ENCODE measurements around the gene NUBPL. TPM values are rescaled to one million over a fixed set of nuclear protein-coding genes. Genes with fewer than 3 reads are reported as not detected.

Gene NUBPL
- total RNA-seq, 1 donor: 10.5 TPM

DNA sequence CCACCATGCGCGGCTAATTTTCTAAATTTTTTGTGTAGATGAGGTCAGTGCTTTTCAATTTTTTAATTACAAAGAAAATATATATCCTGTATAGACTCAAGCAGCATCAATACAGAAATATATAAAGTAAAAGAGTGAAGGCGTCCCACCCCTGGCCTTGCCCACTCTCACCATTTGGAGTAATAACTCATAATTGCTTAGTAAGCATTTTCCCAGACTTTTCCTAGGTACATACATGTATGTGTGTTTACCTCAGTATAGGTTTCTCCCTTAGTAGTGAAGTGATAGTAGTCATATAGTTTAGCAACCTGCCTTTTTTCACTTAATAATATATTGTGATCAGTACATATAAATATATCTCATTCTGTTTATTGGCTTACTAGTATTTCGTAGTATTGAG lies 200.1 kb downstream of the NUBPL start:
- TF ChIP-seq, protein P1, sequence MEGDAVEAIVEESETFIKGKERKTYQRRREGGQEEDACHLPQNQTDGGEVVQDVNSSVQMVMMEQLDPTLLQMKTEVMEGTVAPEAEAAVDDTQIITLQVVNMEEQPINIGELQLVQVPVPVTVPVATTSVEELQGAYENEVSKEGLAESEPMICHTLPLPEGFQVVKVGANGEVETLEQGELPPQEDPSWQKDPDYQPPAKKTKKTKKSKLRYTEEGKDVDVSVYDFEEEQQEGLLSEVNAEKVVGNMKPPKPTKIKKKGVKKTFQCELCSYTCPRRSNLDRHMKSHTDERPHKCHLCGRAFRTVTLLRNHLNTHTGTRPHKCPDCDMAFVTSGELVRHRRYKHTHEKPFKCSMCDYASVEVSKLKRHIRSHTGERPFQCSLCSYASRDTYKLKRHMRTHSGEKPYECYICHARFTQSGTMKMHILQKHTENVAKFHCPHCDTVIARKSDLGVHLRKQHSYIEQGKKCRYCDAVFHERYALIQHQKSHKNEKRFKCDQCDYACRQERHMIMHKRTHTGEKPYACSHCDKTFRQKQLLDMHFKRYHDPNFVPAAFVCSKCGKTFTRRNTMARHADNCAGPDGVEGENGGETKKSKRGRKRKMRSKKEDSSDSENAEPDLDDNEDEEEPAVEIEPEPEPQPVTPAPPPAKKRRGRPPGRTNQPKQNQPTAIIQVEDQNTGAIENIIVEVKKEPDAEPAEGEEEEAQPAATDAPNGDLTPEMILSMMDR (IDR thresholded peaks at IDR 0.05; ENCODE audit: insufficient read depth, low read length): no peak
- no peak for DNase-seq (ENCODE audit: low read depth)
- H3K4me3 ChIP-seq (ENCODE audit: low read depth, low read length): no peak overlapping the region

DNA sequence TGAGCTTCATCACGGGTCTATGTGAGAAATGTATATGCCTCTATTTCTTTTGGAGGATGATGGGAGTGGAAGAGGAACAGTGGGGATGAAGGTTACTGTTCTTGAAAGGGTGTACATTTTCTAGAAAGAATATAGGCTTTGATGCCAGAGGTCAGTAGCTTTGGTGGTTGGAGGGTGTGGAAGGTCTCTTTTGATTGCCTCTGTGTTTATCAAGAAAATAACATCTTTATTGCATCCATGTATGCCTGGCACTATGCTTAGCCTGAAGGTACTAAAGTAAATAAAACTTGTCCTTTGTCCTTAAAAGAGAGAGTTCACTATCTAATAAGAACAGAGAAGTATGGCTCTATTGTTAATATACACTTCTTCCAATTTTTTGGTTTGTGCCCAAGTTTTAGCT lies 201.8 kb downstream of the NUBPL start:
- no peak for DNase-seq (ENCODE audit: low read depth)
- TF ChIP-seq, protein P1 (IDR thresholded peaks at IDR 0.05; ENCODE audit: insufficient read depth, low read length): no peak
- no peak overlapping the region for H3K4me3 ChIP-seq (ENCODE audit: low read depth, low read length)

DNA sequence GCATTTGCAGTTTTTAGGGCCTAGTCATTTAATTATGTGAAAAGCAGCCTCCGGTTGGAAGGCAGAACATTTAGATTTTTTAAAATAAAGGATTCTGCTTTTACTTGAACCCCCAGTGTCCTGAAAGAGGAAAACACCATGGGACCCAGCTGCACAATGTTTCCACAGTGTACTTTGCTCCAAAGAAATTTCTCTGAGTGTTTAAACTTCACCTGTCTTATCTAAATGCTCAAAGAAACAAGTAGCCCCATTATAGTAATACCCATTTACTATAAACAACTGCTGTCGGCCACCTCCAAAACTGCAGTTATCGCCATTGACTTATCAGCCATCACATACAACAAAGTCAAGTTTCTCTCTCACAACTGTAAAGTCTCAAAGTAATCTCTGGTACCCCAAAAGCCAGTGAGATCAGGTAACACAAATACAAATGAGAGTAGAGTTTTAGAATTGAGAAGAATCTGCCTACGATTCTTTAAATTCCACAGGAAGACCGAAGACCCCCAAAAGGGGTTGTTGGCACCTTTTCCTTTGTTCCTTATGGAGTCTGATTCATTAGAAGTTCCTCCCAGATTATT lies 205.2 kb downstream of the NUBPL start:
- TF ChIP-seq, protein P1 (IDR thresholded peaks at IDR 0.05; ENCODE audit: insufficient read depth, low read length): no peak
- no peak for DNase-seq (ENCODE audit: low read depth)
- H3K4me3 ChIP-seq (ENCODE audit: low read depth, low read length): no peak overlapping the region

DNA sequence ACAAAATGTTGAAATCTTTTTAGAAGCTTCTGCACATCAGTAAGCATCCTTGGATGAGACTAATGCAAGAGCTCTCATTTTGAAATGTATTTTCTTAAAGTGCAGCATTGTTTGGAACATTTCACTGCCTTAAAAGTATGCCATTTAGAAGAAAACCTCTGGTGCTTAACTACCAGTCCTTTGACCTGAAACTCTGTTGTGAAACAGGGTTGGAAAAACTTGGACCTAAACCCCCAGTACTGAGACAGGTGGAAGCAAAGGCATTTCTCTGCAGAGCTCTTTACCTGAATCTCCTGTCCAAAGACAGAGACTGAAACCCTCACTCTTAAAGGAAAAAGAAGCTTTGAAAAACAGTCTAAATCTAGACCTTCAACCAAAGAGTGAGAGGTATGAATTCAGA lies 207.2 kb downstream of the NUBPL start:
- DNase-seq (ENCODE audit: low read depth): no peak
- no peak overlapping the region for H3K4me3 ChIP-seq (ENCODE audit: low read depth, low read length)
- TF ChIP-seq, protein P1 (IDR thresholded peaks at IDR 0.05; ENCODE audit: insufficient read depth, low read length): no peak

DNA sequence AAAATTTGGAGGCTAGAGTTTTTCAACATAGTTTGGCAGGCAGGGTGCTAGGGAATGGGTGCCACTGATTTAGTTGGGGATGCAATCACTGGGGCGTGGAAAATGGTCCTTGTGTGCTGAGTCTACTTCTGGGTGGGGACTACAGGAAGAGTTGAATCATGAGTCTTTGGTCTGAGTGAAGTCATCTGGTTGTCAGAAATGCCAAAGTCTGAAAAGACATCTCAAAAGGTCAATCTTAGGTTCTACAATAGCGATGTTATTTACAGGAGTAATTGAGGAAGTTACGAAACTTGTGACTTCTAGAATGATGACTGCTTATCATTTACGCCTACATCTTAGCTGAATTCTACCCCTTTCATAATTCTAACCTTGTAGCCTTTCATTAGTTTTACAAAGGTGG lies 209.1 kb downstream of the NUBPL start:
- TF ChIP-seq, protein P1 (IDR thresholded peaks at IDR 0.05; ENCODE audit: insufficient read depth, low read length): no peak
- peak; percentile 23 for DNase-seq (ENCODE audit: low read depth)

DNA sequence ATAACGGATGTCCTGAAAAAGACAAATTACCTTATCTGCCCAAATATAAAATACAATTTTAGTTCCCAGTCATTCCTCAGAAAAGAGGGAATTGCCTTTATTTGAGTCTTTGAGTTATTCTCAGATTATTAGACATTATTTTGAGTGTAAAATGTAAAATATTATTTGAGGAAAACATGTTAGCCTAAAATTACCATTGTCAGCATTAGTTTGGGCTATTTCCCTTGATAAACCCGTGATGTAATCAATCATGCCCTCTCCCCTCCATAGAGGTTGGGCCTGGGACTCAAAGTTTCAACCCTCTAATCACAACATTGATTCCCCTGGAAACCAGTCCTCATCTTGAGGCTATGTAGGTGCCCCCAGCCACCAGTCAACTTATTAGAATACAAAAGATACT lies 213.4 kb downstream of the NUBPL start:
- H3K4me3 ChIP-seq (ENCODE audit: low read depth, low read length): no peak overlapping the region
- TF ChIP-seq, protein P1 (IDR thresholded peaks at IDR 0.05; ENCODE audit: insufficient read depth, low read length): no peak
- DNase-seq (ENCODE audit: low read depth): no peak

More for the DNA sequence above, 209.1 kb downstream of the NUBPL start:
- no peak overlapping the region for H3K4me3 ChIP-seq (ENCODE audit: low read depth, low read length)

DNA sequence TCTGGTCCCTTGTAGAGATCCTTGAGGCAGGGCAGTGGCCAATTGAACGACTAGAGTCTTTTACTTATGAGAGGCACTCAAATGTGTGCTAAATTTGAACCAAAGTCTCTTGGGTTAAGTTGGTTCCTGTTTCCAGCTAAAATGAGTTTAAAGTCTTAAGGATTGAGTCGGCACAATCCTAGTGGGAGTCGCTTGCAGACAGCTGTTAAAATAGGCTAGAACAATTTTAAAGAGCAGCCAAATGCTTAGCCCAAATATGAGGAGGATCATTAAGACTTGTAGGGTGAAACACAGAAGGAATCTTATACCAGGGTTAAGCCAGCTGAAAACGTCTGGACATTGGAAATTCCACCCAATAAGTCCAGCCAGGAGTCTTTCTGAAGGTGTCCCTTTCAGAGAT lies 216.1 kb downstream of the NUBPL start:
- no peak for DNase-seq (ENCODE audit: low read depth)
- TF ChIP-seq, protein P1 (IDR thresholded peaks at IDR 0.05; ENCODE audit: insufficient read depth, low read length): no peak
- no peak overlapping the region for H3K4me3 ChIP-seq (ENCODE audit: low read depth, low read length)

Measured in fibroblast of the aortic adventitia (primary cell).